ENCODE results near the gene RPS4Y1.
A peak's percentile ranks its signal among the peaks of the same experiment; 100 is the strongest.
"Not testable (repeated sequence)": the region's sequence is repeated elsewhere in the genome, so short reads cannot be mapped to it uniquely, and the experiment has no call there.

RPS4Y1 gene

DNA sequence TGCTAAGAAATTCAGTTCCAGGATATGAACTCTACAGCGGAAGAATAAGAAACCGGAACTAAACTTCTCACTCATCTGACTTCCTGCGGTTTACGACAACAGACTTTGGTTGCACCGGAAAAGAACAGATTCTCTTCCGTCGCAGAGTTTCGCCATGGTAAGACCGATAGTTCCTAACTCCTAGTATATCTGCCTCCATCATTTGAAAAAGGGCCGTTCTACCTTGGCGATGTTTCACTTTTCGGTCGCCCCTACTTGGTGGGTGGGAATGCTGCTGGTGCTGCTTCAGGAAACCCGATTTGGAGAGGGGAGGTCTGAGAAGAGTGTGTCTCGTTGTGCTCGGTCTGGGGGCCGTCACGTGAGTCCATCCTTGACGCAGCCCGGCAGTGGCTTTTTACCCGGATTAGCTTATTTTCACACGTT lies at the start of gene RPS4Y1:
Gene RPS4Y1, plus strand, starts transcription at position 132 of the 423 bp plus-strand sequence. Its CDS starts 23 bp downstream, at position 155.
- peak in 1 of 2 donors; percentile 11 for DNase-seq (ENCODE audit: low read depth in 2 of 2)

DNA sequence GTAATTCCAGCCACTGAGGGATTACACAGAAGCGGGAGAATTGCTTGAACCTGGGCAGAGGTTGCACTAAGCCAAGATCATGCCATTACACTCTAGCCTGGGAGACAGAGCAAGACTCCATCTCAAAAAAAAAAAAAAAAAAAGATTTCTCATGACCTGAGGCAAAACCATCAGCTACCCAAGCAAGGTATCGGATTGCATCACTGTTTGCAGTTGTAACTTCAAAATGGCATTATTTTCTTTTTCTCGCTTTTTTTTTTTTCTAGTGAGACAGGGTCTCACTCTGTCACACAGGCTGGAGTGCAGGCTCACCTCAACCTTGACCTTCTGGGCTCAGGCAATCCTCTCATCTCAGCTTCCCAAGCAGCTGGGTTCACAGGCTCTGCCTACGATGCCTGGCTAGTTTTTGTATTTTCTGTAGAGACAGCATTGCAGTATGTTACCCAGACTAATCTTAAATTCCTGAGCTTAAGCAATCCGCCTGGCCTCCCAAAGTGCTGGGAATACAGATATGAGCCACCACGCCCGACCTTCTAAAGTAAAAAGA lies 44.4 kb upstream of the RPS4Y1 start:
- no peak for DNase-seq (ENCODE audit: low read depth in 2 of 2)

DNA sequence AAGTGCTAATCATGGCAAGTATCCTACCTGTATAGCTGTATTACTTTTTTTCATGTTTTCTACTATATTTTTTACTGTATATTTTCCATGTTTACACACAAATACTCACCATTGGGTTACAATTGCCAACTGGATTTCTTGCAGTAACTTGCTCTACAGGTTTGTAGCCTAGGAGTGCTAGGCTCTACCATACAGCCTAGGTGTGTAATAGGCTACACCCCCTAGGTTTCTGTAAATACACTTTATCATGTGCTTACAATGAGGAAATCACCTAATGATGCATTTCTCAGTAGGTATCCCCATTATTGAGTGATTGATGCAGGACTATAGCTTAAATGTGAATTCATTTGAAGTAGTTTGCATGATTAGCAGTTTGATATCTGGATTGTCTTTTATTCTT lies 43.4 kb upstream of the RPS4Y1 start:
- no peak for DNase-seq (ENCODE audit: low read depth in 2 of 2)

DNA sequence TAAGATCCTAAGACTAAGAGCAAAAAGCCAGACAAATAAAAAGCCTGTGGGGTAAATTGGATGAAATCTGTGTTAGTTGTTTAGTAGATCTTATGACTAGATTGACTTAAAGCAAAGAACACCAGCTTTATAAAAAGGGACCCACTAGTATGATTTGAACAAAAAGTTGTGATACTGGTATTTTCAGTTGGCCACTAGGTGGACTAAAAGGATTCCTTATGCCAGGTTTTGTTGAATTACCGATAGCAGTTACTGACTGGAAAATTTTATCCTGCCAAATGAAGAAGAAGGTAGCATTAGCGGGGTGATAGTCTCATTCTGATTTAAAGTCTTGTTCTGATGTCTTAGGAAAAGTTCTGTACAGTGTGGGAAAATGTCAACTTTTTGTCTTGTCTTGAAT lies 41.2 kb upstream of the RPS4Y1 start:
- DNase-seq (ENCODE audit: low read depth in 2 of 2), result no peak

DNA sequence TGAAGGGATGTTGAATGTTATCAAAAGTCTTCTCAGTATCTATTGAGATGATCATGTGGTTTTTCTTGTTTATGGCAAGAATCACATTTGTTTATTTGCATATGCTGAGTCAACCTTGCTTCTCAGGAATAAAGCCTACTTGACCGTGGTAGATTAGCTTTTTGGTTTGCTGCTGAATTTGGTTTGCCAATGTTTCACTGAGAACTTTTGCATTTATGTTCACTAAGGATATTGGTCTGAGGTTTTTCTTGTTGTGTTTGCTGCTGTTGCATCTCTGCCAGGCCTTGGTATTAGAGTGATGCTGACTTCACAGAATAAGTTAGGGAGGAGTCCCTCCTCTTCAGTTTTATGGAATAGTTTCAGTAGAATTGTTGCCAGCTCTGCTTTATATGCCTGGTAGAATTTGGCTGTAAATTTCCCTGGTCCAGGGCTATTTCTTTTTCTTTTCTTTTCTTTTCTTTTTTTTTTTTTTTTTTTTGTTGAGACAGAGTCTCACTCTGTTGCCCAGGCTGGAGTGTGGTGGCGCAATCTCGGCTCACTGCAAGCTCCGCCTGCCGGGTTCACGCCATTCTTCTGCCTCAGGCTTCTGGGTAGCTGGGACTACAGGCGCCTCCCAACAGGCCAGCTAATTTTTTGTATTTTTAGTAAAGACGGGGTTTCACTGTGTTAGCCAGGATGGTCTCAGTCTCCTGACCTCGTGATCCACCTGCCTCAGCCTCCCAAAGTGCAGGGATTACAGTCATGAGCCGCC lies 24.1 kb upstream of the RPS4Y1 start:
- DNase-seq (ENCODE audit: low read depth in 2 of 2), result not testable (repeated sequence)

DNA sequence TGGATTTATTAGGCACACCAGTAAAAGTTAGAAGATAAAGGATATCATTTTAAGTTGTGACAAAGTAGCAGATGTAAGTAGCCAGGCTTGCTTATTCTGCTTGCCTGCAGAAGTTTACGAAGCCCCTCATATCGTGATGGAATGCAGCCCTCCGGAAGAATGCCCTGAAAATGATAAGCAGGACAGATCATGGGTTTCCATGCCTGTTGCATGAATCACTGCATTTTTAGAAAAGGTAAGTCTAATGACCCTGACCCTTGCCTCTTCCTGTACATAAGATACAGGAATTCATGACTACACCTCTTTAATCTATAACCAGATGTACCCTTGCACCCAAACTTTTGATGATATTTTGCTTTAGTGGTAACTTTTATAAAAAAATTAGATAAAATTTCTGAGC lies 16.9 kb upstream of the RPS4Y1 start:
- no peak for DNase-seq (ENCODE audit: low read depth in 2 of 2)

DNA sequence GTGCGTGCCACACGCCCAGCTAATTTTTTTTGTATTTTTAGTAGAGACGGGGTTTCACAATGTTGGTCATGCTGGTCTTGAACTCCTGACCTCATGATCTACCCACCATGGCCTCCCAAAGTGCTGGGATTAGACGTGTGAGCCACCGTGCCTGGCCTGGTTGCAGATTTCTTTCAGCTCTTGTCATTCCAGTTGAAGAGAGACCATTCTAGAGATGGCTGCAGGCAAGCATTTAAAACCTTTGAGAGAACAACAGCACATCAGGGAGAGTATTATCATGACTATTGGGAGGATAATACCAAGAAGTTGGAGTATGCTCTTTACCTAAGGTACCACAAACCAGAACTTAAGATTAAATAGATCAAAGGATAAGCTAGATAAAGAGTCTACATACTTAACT lies 12.9 kb upstream of the RPS4Y1 start:
- DNase-seq (ENCODE audit: low read depth in 2 of 2), result no peak

DNA sequence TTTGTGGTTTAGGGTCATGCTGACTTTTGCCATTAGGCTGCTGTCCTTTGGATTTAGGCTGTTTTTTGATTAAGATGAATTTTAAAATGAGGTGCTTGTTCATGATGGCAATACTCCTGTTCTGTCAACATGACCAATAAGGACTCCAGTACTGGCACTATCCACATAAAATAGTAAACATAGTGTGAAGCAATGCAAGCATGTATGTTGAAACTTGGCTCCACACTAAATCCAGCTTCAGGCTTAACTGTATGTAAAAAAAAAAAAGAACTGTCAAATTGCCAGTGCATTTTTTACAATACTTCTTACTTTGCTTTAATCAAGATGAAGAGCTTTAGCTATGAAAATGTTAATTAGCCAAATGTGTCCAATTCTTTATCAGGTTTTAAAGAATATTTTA lies 6.2 kb upstream of the RPS4Y1 start:
- no peak for DNase-seq (ENCODE audit: low read depth in 2 of 2)

DNA sequence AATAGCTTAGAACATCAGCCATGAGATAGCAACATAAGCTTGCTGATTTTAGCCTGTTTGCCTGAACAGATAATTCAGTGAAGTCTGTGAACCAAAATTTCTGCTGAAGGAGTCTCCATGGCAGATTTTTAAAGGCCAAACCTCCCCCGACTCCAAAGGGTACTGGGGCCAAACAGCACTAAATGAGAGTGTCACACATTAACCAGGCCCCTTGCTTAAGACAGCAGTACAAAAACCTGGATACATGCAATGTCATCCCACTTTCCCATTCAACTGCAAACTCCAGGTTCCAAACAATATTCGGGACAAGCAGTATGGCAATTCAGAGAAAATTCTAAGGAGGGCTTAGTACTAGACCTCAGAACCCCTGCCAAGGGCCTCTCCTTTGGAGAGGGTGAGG lies 4.3 kb upstream of the RPS4Y1 start:
- DNase-seq (ENCODE audit: low read depth in 2 of 2), result no peak

DNA sequence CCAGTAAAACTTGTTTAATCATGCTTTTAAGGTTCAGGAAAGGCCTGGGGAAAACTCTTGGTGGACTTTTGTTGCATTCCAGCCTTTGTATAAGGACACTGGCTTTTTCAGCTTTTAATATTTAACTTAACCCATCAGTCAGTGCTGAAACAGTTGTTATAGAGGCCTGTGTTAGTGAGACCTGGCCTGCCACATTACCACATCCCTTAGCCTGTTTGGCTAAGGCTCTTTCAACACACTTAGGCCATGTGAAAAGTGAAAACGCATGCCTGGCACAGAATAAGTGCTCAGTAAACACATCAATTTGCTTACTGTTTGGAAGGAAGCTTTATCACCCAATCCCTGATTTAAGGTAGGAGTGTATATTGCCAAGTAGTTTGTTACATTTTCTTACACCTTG lies 3.5 kb upstream of the RPS4Y1 start:
- no peak for DNase-seq (ENCODE audit: low read depth in 2 of 2)

DNA sequence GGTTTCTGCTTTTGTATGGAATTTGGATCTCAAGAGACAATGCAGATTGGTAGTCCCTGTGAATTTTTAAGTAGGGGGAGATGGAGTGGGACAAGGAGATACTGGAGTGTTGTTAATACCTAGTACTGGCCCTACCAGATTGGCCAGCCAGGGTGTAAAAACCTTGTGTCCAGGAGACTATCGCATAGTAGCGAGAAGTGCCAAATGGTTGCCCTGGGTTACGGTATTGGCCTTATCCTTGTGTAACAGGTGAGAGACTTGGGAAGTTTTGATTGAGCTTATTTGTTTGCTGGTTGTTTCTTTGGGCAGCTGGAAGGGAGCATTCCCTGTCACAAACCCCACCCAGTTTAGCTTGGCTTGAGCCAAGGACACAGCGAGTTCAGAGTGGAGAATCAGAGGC lies 5.4 kb downstream of the RPS4Y1 start:
- DNase-seq (ENCODE audit: low read depth in 2 of 2), result no peak

DNA sequence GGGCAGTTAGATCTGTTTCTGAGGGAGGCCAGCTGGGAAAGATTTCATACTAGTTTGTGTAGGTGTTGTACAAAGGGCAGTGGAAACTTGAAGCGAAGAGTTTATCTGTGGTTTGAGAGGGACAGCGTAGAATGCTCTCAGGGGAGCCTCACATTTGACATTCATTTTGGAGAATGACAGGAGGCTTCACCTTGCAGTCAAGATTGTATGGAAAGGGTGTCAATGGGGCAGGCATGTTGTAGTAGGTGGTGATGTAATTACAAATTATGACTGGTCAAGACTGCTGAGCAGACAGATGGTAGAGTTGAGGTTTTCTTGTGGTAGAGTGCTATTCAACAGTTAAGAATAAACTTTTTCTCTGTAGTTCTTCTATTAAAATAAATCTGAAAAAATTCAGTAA lies 7.0 kb downstream of the RPS4Y1 start:
- no peak for DNase-seq (ENCODE audit: low read depth in 2 of 2)

DNA sequence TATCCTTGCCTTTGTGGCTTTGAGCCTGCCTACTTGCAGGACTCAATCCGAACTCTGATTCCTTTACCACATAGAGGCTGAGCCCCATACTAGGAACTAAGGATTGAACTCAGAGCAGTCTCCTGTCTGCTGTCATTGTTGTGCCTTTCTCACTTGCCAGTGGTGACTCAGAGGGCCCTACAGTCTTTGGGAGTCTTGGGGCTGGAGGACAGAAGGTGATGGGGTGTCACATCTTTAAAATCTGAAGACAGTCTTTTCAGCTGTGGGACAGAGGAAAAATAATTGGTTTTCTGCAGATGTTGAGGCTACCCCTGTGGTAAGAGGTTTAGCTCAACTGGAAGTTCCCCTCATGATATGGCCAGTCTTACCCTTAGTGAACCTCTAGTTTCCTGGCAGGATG lies 8.0 kb downstream of the RPS4Y1 start:
- DNase-seq (ENCODE audit: low read depth in 2 of 2), result no peak

DNA sequence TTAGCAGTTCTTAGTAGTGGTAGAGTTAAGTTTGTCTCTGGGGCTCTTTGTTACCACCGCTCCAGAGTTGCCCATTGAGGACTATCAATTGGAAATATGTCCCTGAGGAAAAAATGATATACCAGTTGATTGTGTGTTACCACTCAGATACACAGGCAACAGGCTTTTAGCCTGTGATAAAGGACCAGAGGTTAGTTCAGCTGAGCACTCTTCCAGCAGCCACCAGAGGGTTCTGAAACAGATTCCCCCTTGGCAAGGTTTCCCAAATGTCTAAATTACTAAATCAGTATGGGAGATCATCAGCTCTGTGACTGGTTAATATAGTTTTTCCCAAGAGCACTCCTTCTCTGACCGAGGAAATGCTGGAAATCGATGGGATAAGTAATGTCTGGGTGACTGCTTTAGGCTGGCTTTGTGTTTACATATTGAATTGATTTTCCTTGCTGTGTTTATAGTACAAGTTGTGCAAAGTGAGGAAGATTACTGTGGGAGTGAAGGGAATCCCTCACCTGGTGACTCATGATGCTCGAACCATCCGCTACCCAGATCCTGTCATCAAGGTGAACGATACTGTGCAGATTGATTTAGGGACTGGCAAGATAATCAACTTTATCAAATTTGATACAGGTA lies 12.9 kb downstream of the RPS4Y1 start:
- no peak for DNase-seq (ENCODE audit: low read depth in 2 of 2)

DNA sequence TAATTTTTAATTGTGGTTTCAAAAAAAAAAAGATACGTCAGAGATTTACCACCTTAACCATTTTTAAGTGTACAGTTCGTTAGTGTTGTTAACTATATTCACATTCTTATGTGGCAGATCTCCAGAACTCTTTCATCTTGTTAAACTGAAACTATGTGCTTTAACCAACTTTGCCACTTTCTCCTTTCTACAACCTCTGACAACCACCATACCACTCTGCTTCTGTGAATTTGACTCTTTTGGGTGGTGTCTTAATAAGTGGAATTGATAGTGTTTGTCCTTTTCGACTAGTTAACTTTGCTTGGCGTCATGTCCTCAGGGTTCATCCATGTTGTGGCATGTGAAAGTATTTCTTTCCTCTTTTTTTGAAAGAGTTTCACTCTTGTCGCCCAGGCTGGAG lies 15.7 kb downstream of the RPS4Y1 start:
- no peak for DNase-seq (ENCODE audit: low read depth in 2 of 2)

DNA sequence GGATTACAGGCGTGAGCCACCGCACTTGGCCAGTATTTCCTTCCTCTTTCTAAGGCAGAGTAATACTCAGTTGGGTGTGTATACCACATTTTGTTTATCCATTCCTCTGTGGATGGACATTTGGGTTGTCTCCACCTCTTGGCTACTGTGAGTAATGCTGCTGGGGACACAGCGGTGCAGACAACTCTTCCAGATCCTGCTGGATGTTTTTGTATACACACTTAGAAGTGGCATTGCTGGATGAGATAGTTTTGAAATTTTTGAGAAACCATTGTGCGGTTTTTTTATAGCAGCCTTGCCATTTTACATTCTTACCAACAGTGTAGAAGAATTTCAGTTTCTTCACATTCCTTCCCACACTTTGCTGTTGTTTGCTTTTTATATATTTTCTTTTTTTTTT lies 16.3 kb downstream of the RPS4Y1 start:
- no peak for DNase-seq (ENCODE audit: low read depth in 2 of 2)

DNA sequence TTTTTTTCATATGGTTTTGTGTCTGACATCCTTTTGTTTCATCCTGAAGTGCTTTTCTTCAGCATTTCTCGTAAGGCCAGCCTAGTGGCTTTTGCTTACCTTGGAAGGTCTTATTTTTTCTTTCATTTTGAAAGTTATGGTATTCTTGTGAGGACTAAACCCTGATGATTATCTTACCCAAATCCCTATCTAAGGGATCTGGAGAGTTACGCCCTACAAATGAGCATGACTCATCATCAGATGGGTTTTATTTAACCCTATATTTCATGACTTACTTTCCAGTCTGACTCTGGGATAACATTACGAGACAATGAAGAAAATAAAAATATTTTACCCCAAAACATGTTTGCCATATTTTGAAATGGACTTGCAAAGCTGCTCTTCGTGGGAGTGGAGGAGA lies 18.4 kb downstream of the RPS4Y1 start:
- DNase-seq (ENCODE audit: low read depth in 2 of 2), result no peak

DNA sequence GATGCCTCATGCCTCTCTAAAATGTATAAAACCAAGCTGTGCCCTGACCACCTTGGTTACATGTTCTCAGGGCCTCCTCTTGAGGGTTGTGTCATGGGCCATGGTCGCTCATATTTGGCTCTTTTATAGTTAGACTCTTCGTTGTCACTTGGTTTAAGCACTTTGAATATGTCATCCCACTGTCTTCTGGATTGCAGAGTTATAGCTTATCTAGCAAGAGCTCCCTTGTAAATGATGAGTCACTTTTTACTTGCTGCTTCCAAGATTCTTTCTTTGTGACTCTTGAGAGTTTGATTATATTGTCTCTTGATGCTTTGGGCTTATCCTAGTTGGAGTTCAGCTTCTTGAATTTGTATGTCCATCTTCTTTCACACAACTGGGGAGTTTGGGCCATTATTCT lies 19.1 kb downstream of the RPS4Y1 start:
- no peak for DNase-seq (ENCODE audit: low read depth in 2 of 2)

DNA sequence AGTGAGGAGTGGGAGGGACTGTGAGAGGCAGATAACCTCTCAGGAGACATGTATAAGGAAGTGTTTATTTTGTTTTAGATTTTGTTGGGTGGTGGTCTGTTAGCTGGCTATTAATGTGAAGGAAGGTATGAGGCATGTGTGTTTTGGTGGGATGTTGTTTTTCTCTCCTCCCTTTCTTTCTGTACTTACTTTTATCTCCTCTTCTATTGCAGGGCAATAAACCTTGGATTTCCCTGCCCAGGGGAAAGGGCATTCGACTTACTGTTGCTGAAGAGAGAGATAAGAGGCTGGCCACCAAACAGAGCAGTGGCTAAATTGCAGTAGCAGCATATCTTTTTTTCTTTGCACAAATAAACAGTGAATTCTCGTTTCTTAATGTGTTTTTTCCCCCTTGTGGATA lies 25.2 kb downstream of the RPS4Y1 start:
- DNase-seq (ENCODE audit: low read depth in 2 of 2), result no peak

DNA sequence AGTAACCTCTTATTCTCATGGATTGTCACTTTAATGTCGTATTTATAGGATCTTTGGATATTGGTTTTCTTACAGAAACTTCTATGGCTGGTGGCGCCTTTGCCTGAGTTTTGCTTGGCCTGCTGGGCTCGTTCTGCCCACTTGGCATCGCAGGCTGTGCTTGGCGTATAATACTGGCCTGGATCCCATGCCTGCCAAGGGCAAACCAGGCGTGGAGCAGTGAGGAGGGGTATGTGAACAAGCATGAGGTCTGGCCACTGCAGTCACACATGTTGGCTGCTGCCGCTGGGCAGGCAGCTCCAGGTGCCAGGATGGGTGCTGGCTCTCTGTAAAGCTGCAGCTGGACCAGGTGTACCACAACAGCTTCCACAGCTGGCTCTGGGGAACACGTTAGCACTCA lies 26.1 kb downstream of the RPS4Y1 start:
- no peak for DNase-seq (ENCODE audit: low read depth in 2 of 2)

DNA sequence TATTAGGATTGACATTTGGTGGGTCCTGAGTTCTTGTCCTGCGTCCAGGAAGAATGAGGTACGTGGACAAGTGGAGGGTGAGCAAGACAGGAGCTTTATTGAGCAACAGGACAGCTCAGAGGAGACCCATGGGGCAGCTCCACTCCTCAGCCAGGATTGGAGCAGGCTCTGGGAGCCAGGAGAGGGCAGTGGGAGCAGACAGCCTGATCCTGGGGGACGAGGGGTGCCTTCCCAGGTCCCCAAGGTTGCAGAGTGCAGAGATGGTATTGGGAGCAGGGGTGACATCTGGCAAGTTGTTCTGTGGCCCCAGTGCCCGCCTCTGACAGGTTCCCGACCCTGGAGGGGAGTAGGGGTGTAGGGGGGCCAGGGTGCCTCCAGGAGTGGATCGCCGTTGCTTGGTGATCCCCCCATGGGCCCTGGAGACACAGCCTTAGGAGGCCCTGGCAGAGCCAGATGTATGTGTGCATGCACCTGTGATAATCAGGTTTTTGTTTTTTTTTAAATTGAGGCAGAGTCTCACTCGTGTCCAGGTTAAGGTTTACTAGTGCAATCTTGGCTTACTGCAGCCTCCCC lies 26.7 kb downstream of the RPS4Y1 start:
- no peak for DNase-seq (ENCODE audit: low read depth in 2 of 2)

DNA sequence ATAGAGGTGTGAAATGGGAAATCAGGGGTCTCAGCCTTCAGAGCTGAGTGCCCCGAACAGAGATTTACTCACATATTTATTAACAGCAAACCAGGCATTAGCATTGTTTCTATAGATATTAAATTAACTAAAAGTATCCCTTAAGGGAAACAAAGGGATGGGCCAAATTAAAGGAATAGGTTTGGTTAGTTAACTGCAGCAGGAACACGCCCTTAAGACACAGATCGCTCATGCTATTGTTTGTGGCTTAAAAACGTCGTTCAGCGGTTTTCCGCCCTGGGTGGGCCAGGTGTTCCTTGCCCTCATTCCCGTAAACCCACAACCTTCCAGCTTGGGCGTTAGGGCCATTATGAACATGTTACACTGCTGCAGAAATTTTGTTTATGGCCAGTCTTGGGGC lies 30.8 kb downstream of the RPS4Y1 start:
- DNase-seq (ENCODE audit: low read depth in 2 of 2), result not testable (repeated sequence)

DNA sequence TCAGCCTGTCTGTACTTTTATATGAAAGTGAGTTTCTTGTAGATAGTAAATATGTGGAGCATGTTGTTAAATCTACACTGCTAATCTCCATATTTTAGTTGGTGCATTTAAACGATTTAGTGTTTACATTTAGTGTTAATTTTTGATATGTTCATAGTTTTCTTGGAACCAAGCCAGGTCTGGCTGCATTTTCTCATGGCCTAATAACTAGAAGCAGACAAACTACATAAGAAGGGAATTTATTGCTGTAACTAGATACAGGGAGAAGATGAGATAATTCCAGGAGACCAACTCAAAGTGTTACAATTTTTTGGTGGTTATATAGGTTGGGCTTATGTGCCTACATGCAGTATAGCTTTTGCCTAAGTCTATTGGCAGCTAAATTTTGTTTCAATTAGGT lies 32.8 kb downstream of the RPS4Y1 start:
- no peak for DNase-seq (ENCODE audit: low read depth in 2 of 2)
